GM18505 (cell line): Measurements from ENCODE around the gene METTL22.

Experiments
- ATAC-seq: cut with Tn5 transposase; IDR thresholded peaks from one replicate; pipeline ENCODE4 v1.9.1; 2021; ENCODE audit not compliant: unreplicated experiment
- POLR2A ChIP-seq: IDR thresholded peaks from 4 replicates; pipeline ENCODE4 v1.6.1; 2011; ENCODE audit warnings: borderline replicate concordance; ENCODE audit not compliant: insufficient read depth, insufficient read length; ENCODE audit errors: extremely low read depth

METTL22 gene

DNA sequence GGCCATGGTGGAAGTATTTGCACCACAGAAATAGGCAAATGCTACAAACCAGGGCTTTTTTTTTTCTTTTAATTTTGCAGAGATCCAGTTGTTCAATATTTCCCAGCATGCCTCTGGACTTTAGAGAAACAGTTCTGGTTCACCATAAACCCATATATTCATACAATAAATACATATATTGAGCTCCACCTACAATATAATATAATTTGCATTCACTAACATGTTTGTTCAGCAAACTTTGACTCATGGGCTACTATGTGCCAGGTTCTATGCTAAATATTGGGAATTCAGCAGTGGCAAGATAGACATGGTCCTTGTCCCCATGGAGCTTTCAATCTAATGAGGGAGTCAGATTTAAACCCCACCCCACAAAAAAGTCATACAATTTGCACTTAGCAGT lies 34.4 kb upstream of the METTL22 start:
- ATAC-seq, result no peak
- TF ChIP-seq POLR2A, result no peak

DNA sequence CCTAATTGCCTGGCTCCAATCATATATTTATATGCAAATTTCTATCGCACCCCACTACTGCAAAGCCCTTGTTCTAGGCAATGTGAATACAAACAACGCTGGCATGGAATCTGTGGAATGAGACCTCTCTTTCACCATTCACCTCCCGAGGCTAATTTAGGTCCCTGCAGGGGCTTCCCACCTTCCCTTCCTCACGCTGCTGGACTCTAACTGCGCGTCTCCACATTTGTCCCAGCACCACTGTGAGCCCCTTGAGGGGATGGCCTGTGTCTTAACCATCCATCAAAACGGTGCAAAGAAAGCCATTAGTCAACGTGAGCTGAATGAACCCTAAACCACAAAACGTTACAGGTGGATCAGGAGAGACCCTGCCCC lies 32.8 kb upstream of the METTL22 start:
- no peak for ATAC-seq
- TF ChIP-seq POLR2A, result no peak

DNA sequence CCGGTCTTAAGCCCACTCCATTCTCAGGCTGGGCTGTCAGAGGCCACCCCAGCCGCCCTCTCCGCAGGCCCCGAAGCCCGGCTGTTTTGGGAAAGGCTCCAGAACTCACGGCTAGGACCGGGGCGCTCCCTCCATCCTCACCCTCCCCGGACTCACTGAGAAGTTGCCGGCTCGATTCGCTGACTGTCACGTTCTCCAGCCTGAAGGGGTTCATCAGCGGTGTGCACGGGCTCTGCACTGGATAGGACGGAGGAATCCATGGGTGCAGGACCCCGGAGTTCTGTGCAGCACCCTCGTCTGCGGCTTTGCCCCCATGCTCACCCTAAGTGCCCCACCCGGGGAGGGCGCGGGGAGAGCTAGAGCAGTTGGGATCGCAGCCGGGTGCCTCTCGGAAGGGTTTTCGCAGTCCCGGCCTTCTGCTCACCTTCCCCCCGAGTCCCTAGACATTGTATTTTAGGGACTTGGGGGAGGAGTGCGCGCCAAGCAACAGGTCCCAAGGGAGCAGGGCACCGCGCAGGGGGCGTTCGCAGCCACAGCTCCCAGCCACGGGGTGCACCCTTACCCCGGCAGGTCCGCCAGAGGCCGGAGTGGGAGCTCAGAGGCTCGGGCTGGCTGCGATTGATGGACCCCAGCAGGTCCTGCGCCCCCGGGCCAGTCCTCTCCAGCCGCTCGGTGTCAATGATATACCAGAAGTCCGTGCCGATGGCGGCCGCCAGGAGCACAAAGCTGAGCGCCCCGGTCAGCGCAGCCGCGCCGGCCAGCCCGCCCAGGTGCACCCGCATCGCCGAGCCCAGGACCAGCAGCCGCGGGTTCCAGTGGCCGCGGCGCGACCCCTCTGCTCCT lies 32.2 kb upstream of the METTL22 start:
- TF ChIP-seq POLR2A, result no peak
- ATAC-seq, result no peak

DNA sequence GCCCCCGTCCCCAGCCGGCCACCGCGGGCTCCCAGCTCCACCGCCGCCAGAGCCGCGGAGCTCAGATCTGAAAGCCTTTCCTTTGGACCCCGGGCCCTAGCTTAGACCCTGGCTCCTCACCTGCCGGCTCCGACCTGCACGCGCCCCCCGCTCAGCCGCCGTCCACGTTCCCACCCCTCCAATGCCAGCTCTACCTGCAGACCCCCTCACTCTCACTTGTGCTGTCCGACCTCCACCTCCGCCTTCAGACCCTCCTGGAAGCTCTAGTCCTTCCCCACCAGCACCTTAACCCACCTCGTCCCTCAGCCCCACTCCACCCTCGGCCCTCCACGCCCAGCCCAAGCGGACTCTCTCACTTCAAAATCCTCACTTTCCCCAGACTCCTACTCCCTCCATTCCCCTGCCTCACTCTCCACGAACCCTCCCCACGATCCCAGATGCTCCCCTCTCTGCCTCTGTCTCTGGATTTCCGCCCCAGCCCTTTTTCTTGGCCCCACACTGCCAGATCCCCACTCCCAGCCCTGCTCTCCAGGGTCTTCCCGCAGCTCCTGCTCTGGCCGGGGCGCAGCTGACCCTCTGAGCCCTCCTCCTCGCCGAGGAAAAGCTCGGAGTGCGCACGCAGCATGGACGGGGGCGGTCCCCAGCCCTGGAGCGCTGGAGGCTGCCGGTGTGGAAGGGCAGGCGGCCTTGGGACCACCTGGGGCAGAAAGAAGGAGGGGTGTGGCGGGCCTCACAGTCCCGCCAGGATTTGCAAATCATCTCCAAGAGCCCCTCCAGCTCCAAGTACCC lies 31.4 kb upstream of the METTL22 start, which contains the start of gene TMEM114:
Gene TMEM114 (minus strand): TSS at position 612 of the 789 bp plus-strand sequence. CDS start 673 bp downstream, outside the sequence.
- TF ChIP-seq POLR2A, result no peak
- no peak for ATAC-seq

DNA sequence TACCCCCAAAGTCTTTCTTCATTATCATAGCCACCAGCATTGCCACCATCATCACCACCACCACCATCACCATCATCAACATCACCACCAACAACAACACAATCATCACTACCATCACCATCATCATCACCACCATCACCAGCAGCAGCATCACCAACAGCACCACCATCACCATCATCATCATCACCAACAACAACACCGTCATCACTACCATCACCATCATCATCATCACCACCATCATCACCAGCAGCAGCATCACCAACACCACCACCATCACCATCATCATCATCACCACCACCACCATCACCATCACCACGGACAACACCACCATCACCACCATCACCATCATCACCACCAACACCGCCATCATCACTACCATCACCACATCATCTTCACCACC lies 30.7 kb upstream of the METTL22 start:
- no peak for ATAC-seq
- TF ChIP-seq POLR2A, result no peak

GRCh38 chr16:8591451-8591850 lies 30.0 kb upstream of the METTL22 start:
- ATAC-seq, result no peak

GRCh38 chr16:8594149-8594666 lies 27.3 kb upstream of the METTL22 start:
- TF ChIP-seq POLR2A, result no peak
- no peak for ATAC-seq

More at GRCh38 chr16:8591451-8591850, 30.0 kb upstream of the METTL22 start:
- TF ChIP-seq POLR2A, result no peak

DNA sequence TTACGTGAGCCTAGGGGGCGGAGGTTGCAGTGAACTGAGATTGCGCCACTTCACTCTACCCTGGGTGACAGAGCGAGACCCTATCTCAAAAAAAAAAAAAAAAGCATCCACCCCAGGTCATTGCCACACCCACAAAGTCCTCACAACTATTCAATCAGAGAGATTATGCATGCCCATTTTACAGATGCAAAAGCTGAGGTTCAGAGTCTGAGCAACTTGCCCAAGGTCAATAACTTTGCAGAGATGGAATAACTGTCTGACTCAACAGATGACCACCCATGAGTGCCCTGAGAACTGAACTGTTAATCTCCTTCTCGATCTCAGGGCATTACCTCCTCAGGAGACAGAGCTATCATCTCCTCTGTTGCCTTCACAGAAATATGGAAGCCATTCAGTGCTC lies 25.7 kb upstream of the METTL22 start:
- ATAC-seq, result no peak
- no peak for TF ChIP-seq POLR2A

DNA sequence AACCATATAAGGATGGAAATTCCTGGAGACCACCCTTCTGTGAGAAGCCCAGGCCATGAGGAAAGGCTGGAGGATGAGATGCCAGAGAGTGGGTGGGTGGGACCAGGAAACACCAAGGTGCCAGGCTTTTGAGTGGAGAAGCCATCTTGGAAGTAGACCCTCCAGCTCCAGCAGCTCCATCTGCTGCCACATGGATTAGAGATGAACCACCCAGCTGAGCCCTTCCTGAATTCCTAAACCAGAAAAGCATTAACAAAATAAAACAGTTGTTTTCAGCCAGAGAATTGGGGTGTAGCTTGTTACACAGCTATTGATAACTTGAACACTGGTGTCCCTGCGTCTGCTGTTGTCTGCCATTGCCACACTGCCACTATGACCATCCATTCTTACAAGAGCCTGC lies 24.9 kb upstream of the METTL22 start:
- no peak for ATAC-seq

DNA sequence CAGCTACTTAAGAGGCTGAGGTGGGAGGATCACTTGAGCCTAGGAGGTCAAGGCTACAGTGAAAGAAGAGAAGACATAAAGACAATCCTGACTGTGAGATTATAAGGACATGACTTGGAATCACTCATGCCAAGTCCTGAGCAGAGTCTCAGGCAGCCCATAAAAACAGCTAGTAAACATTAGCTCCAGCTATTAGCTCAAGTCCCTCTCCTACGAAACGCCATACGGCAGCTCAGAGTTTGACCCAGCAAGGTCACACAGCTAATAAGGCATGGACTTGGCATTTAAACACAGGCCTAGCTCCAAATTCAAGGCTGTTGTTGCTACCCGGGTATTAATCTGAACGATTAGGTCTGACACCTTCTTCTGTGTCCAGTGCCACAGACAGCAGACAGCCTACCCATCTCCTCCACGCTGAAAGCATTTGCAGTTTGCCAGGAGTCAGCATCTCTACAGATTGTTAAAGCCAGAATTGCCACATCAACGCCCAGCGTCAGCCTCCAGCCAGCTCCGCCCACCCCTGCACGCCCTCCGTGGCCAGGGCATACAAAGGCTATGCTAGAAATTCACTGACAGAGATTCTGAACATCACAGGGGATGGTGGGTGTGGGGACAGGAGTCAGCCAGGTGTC lies 21.2 kb upstream of the METTL22 start:
- no peak for TF ChIP-seq POLR2A
- no peak for ATAC-seq

More for the DNA sequence above, 24.9 kb upstream of the METTL22 start:
- no peak for TF ChIP-seq POLR2A

DNA sequence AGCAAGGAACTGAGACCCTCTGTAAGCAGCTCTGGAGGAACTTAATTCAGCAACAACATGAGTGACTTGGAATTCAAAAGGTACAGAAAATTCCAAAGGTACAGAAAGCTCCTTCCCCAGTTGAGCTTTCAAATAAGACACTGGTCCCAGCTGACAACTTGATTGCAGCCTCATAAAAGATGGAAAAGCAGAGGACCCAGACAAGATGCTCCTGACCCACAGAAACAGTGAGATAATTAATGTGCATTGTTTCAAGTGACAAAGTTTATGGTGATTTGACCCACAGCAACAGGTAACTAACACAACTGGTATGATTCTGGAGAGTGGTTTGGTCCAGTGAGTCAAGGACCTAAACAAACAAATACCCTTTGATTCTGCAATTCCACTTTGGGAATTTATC lies 15.9 kb upstream of the METTL22 start:
- ATAC-seq, result no peak
- TF ChIP-seq POLR2A, result no peak

GRCh38 chr16:8607214-8607613 lies 14.3 kb upstream of the METTL22 start:
- TF ChIP-seq POLR2A, result no peak
- ATAC-seq, result no peak

GRCh38 chr16:8611122-8611521 lies 10.4 kb upstream of the METTL22 start:
- ATAC-seq, result no peak
- TF ChIP-seq POLR2A, result no peak
